HG02840 (cell line): ENCODE measurements around the gene MROH7.

Source experiments
- ATAC-seq: cut with Tn5 transposase; IDR thresholded peaks from one replicate; pipeline ENCODE4 v1.9.1; 2021; ENCODE audit warnings: mild to moderate bottlenecking, moderate library complexity, moderate number of reproducible peaks; ENCODE audit not compliant: unreplicated experiment, low FRiP score

MROH7 gene

GRCh38 chr1:54721719-54722118 lies 80.1 kb downstream of the MROH7 start:
- ATAC-seq: no peak

- ATAC-seq: no peak
These were observed 82.4 kb downstream of the MROH7 start for GRCh38 chr1:54723985-54724384.

DNA sequence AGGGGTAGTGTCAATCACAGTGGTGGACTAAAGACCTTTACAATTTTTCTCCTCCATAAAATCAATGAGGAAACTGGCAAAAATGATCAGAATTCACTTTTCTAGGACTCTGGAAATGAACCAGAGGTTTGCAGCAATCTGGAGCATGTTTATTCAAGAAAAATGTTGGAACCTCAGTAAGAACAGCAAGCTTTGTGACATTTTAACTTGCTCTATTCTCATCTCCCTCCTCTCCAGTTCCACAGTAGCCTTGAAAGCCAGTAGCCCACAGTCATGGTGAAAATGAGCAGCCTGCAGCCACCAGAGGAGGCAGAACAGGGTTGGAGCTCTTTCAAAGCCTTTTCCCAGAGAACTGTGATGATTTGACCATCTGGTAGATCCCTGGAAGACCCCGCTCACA lies 83.2 kb downstream of the MROH7 start:
- no peak for ATAC-seq

DNA sequence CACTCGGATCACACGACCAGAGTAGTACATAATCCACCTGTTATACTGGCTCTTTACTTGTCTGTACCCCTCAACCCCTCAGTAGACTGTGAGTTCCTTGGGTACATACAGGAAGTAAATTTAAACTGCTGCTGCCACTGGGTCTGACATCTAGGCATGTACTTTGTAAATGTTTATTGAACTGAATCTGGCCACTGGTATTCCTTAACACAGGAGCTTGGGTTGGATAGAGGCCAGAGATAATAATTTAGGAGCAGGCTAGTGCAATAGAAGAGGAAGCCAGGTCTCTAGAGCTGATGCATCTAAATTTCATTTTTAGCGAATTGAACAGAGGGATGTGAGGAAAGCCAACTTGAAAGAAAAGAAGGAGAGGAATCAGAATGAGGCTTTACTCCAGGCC lies 86.4 kb downstream of the MROH7 start:
- no peak for ATAC-seq

- ATAC-seq: no peak
These were observed 95.1 kb downstream of the MROH7 start for GRCh38 chr1:54736685-54737084.

GRCh38 chr1:54738244-54738643 lies 96.7 kb downstream of the MROH7 start:
- ATAC-seq: no peak

- ATAC-seq: no peak
These were observed 99.9 kb downstream of the MROH7 start for GRCh38 chr1:54741531-54741930.

- no peak for ATAC-seq
These were observed 100.7 kb downstream of the MROH7 start for GRCh38 chr1:54742282-54742681.

- ATAC-seq: no peak
These were observed 102.0 kb downstream of the MROH7 start for GRCh38 chr1:54743416-54744226.

GRCh38 chr1:54744696-54745095 lies 103.1 kb downstream of the MROH7 start:
- no peak for ATAC-seq

DNA sequence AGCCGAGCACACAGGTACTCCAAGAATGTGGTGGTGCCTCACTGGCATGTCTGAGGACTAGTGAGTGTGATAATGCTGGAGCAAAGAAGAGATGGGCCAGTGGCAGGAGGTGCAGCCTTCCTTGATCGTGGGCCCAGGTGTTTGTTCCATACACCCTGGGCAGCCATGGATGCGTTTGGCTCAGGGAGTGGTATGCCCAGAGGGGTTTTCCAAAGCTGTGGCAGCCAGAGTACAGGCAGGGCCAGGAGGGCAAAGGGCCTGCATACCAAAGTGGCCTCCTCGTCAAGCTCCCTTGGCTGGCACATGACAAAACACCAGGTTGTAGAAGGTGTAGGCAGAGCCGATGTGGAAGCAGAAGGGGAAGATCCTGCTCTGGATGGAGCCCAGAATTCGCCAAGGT lies 103.7 kb downstream of the MROH7 start:
- ATAC-seq: no peak

- no peak for ATAC-seq
These were observed 104.3 kb downstream of the MROH7 start for GRCh38 chr1:54745864-54746263.

- ATAC-seq: no peak
These were observed 106.7 kb downstream of the MROH7 start for GRCh38 chr1:54748094-54748835.

DNA sequence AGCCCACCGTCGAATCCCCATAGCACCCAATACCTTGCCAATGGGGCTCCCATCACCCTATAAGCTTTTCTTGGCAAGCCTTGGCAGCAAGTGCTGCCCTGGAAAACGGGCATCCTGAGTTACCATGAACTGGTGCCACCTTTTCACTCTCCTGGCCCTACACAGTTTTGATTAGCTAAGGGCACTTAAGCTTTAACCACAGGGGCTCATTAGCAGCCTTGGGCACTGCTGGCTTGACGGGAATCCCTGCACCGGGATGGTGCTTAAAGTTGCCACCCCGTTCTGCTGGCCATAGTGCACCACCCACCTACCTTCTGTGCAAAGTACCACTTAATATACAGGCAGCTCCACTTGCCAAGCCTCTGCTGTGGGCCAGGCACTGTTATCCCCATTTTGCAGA lies 109.0 kb downstream of the MROH7 start:
- no peak for ATAC-seq

- ATAC-seq: no peak
These were observed 109.8 kb downstream of the MROH7 start for GRCh38 chr1:54751426-54751825.

DNA sequence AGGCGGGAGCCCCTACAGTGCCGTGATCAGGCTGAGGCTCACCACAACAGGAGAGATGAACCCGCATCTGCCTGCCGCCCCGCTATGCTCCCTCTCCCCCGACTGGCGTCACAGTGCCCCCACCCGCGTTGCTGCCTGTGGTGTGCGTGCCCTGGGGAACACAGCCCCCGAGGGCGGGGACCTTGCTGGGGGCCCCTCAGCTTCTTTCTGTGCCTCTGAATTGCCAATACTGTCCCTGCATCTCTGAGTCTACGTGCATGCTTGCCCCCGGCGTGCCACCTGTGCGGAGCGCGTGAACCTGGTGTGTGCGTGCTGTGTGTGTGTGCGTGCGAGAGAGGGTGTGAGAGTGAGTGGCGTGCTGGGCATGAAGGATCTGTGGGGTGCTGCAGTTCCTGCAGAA lies 112.5 kb downstream of the MROH7 start:
- ATAC-seq: no peak

DNA sequence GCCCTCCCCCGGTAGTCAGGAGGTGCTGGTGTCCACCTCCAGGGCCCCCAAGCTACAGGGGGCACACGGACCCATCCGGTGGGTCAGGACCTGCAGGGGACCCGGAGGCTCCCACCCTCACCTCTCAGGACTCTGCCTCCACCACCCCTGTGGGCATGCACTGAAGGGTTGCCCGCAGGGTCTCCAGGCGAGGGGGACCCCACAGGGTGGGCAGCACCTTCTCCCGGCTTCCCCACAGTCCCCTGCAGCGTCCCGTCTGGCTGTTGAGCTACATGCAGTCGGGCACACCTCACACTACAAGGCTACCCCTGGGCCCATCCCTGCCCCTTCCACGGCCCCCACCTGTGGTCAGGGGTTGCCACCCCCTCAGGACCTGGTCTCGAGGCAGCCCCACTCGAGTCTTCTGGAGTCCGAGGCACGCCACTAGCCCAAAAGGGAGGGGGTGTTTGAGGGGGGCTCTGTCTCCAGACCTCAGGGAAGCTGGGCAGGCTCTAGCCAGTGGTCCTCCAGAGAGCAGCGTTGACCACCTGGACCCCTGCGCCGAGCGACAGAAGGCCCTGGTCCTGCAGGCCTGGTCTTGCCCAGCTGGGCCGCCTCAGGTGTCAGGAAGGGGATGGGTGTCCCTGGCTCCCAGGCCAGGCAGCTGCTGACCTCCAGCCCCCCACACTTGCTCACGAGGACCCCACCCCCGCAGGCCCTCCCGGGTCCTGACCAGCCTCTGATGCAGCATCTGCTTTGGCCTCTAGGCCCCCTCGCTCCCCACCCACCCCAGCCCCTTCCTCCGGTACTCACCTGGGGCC lies 113.1 kb downstream of the MROH7 start:
- ATAC-seq: no peak

DNA sequence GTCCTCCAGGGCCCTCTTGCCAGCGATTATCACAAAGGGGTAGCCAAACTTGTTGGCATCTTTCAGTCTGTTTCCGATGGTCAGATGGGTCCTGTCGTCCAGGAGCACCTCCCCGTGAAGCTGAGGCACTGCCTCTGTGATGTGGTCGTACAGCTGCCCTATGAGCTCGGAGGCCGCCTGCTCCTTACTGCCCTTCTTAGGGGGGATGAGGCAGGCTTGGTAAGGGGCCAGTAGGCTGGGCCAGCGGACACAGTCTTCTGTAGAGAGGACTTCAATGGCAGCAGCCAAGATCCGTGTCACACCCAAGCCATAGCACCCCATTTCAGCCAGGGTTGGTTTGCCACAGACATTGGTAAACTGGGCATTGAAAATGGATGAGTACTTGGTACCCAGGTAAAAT lies 116.2 kb downstream of the MROH7 start:
- no peak for ATAC-seq

GRCh38 chr1:54758678-54759348 lies 117.2 kb downstream of the MROH7 start:
- ATAC-seq: no peak
